ENCODE results near the gene ATXN7L3. TPM values are rescaled to one million over a fixed set of nuclear protein-coding genes. Genes with fewer than 3 reads are reported as not detected.

Gene ATXN7L3
- total and polyA plus RNA-seq, 10 of the 15 experiments (the other 5 are each of a cell fraction or from before 2014, with no cell fraction given) = 0.71 to 78.7 (median 32.7) TPM

DNA sequence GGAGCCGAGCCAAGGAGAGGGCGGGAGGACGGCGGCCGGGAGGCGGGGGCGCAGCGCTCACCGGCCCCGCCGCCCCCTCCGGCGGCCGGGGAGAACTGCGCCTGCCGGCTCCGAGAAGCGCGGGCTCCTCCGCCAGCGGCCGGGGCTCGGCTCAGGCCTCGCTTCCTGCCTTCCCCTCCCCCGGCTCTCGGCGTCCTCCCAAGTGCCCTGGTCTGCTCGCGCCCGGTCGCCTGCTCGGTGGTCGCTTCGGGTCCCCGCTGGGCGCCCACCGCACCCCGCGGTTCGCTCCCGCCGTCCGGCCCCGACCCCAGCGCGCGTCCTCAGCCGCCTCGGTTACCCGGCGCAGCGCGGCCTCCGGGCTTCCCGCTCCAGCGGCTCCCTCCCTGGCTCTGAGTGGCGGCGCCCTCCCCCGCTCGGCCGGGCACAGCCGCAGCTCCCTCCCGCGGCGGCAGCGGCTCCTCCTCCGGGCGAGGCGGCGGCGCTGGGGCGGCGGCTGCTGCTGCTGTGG lies 19.5 kb upstream of the ATXN7L3 start (continued):
- no peak for TF ChIP-seq RFX5 (IDR thresholded peaks at IDR 0.05; ENCODE audit: low read depth, low read length)
- no peak for TF ChIP-seq CEBPB (IDR thresholded peaks at IDR 0.05; ENCODE audit: borderline replicate concordance in 1 of 2, low read depth in 2 of 2, low read length in 2 of 2)
- no peak for TF ChIP-seq CHD1 (IDR thresholded peaks at IDR 0.05; ENCODE audit: low read depth, low read length)
- TF ChIP-seq TAF1 (IDR thresholded peaks at IDR 0.05; ENCODE audit: borderline replicate concordance, low read depth, low read length) = peak; percentile 75; the same call in 1 of the 2 replicates
- TF ChIP-seq, protein P1, sequence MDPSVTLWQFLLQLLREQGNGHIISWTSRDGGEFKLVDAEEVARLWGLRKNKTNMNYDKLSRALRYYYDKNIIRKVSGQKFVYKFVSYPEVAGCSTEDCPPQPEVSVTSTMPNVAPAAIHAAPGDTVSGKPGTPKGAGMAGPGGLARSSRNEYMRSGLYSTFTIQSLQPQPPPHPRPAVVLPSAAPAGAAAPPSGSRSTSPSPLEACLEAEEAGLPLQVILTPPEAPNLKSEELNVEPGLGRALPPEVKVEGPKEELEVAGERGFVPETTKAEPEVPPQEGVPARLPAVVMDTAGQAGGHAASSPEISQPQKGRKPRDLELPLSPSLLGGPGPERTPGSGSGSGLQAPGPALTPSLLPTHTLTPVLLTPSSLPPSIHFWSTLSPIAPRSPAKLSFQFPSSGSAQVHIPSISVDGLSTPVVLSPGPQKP (IDR thresholded peaks at IDR 0.05; ENCODE audit: low read depth, low read length) = no peak
- TF ChIP-seq, protein P2, sequence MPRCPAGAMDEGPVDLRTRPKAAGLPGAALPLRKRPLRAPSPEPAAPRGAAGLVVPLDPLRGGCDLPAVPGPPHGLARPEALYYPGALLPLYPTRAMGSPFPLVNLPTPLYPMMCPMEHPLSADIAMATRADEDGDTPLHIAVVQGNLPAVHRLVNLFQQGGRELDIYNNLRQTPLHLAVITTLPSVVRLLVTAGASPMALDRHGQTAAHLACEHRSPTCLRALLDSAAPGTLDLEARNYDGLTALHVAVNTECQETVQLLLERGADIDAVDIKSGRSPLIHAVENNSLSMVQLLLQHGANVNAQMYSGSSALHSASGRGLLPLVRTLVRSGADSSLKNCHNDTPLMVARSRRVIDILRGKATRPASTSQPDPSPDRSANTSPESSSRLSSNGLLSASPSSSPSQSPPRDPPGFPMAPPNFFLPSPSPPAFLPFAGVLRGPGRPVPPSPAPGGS (IDR thresholded peaks at IDR 0.05; ENCODE audit: borderline replicate concordance, insufficient read depth, low read depth, low read length, poor library complexity, severe bottlenecking) = peak; percentile 54
- TF ChIP-seq POU2F2 (IDR thresholded peaks at IDR 0.05; ENCODE audit: borderline replicate concordance, low read depth, low read length) = 0 out of 3 replicates have a peak, but pooled peaks have one; percentile 19
- TF ChIP-seq SPI1 (IDR thresholded peaks at IDR 0.05; ENCODE audit: borderline replicate concordance, insufficient read depth, low read depth, low read length) = 0 out of 2 replicates have a peak, but pooled peaks have one; percentile 10
- TF ChIP-seq JUND (IDR thresholded peaks at IDR 0.05; ENCODE audit: low read depth, low read length) = no peak
- 0 out of 2 replicates have a peak, but pooled peaks have one; percentile 43 for TF ChIP-seq SIN3A (IDR thresholded peaks at IDR 0.05; ENCODE audit: low read depth, low read length)
- TF ChIP-seq NR2C1 (IDR thresholded peaks at IDR 0.05) = no peak
- peak; percentile 99 for TF ChIP-seq LARP7 (IDR thresholded peaks at IDR 0.05)
- TF ChIP-seq, protein P3, sequence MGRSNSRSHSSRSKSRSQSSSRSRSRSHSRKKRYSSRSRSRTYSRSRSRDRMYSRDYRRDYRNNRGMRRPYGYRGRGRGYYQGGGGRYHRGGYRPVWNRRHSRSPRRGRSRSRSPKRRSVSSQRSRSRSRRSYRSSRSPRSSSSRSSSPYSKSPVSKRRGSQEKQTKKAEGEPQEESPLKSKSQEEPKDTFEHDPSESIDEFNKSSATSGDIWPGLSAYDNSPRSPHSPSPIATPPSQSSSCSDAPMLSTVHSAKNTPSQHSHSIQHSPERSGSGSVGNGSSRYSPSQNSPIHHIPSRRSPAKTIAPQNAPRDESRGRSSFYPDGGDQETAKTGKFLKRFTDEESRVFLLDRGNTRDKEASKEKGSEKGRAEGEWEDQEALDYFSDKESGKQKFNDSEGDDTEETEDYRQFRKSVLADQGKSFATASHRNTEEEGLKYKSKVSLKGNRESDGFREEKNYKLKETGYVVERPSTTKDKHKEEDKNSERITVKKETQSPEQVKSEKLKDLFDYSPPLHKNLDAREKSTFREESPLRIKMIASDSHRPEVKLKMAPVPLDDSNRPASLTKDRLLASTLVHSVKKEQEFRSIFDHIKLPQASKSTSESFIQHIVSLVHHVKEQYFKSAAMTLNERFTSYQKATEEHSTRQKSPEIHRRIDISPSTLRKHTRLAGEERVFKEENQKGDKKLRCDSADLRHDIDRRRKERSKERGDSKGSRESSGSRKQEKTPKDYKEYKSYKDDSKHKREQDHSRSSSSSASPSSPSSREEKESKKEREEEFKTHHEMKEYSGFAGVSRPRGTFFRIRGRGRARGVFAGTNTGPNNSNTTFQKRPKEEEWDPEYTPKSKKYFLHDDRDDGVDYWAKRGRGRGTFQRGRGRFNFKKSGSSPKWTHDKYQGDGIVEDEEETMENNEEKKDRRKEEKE (IDR thresholded peaks at IDR 0.05) = 0 out of 2 replicates have a peak, but pooled peaks have one; percentile 34
- TF ChIP-seq, protein P4, sequence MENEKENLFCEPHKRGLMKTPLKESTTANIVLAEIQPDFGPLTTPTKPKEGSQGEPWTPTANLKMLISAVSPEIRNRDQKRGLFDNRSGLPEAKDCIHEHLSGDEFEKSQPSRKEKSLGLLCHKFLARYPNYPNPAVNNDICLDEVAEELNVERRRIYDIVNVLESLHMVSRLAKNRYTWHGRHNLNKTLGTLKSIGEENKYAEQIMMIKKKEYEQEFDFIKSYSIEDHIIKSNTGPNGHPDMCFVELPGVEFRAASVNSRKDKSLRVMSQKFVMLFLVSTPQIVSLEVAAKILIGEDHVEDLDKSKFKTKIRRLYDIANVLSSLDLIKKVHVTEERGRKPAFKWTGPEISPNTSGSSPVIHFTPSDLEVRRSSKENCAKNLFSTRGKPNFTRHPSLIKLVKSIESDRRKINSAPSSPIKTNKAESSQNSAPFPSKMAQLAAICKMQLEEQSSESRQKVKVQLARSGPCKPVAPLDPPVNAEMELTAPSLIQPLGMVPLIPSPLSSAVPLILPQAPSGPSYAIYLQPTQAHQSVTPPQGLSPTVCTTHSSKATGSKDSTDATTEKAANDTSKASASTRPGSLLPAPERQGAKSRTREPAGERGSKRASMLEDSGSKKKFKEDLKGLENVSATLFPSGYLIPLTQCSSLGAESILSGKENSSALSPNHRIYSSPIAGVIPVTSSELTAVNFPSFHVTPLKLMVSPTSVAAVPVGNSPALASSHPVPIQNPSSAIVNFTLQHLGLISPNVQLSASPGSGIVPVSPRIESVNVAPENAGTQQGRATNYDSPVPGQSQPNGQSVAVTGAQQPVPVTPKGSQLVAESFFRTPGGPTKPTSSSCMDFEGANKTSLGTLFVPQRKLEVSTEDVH (IDR thresholded peaks at IDR 0.05; ENCODE audit: low read depth, partially characterized antibody) = no peak
- TF ChIP-seq FOS (IDR thresholded peaks at IDR 0.05; ENCODE audit: borderline replicate concordance, extremely low read depth, insufficient read length) = no peak
- no peak; the same call in 1 of the 2 replicates for TF ChIP-seq NFXL1 (IDR thresholded peaks at IDR 0.05; ENCODE audit: borderline replicate concordance)
- TF ChIP-seq PAX5 (IDR thresholded peaks at IDR 0.05; ENCODE audit: borderline replicate concordance, low read depth, low read length) = no peak
